IPS-NIHi7 (cell line): ENCODE results near the gene SNX30.
A peak's percentile ranks its signal among the peaks of the same experiment; 100 is the strongest.

Experiments
- DNase-seq: peaks from one replicate; pipeline ENCODE4 v3.0.0; 2012; ENCODE audit warnings: mixed read lengths; ENCODE audit errors: extremely low spot score

Gene SNX30

GRCh38 chr9:112752334-112753125 is 2.0 kb downstream of the SNX30 start:
- DNase-seq: no peak

- DNase-seq: no peak
Measured at GRCh38 chr9:112753725-112754124, 3.2 kb downstream of the SNX30 start.

- peak; percentile 57 for DNase-seq
Measured at GRCh38 chr9:112754578-112754977, 4.0 kb downstream of the SNX30 start.

GRCh38 chr9:112755016-112755427 is 4.5 kb downstream of the SNX30 start:
- DNase-seq: no peak

GRCh38 chr9:112755675-112756074 is 5.1 kb downstream of the SNX30 start:
- no peak for DNase-seq

GRCh38 chr9:112757282-112757883 is 6.8 kb downstream of the SNX30 start:
- DNase-seq: no peak

- no peak for DNase-seq
Measured at GRCh38 chr9:112757940-112758339, 7.4 kb downstream of the SNX30 start.

- DNase-seq: no peak
Measured at GRCh38 chr9:112760821-112761220, 10.3 kb downstream of the SNX30 start.

GRCh38 chr9:112761912-112762655 is 11.5 kb downstream of the SNX30 start:
- no peak for DNase-seq

GRCh38 chr9:112762726-112763518 is 12.4 kb downstream of the SNX30 start:
- no peak for DNase-seq

GRCh38 chr9:112764344-112764743 is 13.8 kb downstream of the SNX30 start:
- DNase-seq: no peak

- DNase-seq: no peak
Measured at GRCh38 chr9:112764837-112765236, 14.3 kb downstream of the SNX30 start.

- DNase-seq: no peak
Measured at GRCh38 chr9:112765281-112765680, 14.7 kb downstream of the SNX30 start.

- no peak for DNase-seq
Measured at GRCh38 chr9:112771359-112772214, 21.0 kb downstream of the SNX30 start.

- DNase-seq: no peak
Measured at GRCh38 chr9:112772215-112772509, 21.6 kb downstream of the SNX30 start.

- no peak for DNase-seq
Measured at GRCh38 chr9:112772551-112772950, 22.0 kb downstream of the SNX30 start.

- no peak for DNase-seq
Measured at GRCh38 chr9:112774006-112774996, 23.7 kb downstream of the SNX30 start.

- no peak for DNase-seq
Measured at GRCh38 chr9:112777914-112778313, 27.4 kb downstream of the SNX30 start.

GRCh38 chr9:112780450-112781036 is 30.0 kb downstream of the SNX30 start:
- no peak for DNase-seq

GRCh38 chr9:112782218-112782617 is 31.7 kb downstream of the SNX30 start:
- DNase-seq: no peak
